Measurements from ENCODE around the gene ME3. TPM values are rescaled to one million over a fixed set of nuclear protein-coding genes. Genes with fewer than 3 reads are reported as not detected.

Gene ME3
- total RNA-seq, 1 experiment from 2014 or later = 33.8 TPM

- no peak for DNase-seq (ENCODE audit: low read depth)
Observed at GRCh38 chr11:86692746-86693145, 20.3 kb upstream of the ME3 start.

GRCh38 chr11:86692317-86692716 is 19.9 kb upstream of the ME3 start:
- no peak for DNase-seq (ENCODE audit: low read depth)

GRCh38 chr11:86688398-86689179 is 16.2 kb upstream of the ME3 start:
- DNase-seq (ENCODE audit: low read depth) = peak; percentile 74

- no peak for DNase-seq (ENCODE audit: low read depth)
Observed at GRCh38 chr11:86687185-86687778, 14.9 kb upstream of the ME3 start.

GRCh38 chr11:86686531-86686930 is 14.1 kb upstream of the ME3 start:
- DNase-seq (ENCODE audit: low read depth) = no peak

GRCh38 chr11:86681483-86681756 is 9.0 kb upstream of the ME3 start:
- no peak for DNase-seq (ENCODE audit: low read depth)

- no peak for DNase-seq (ENCODE audit: low read depth)
Observed at GRCh38 chr11:86680716-86681482, 8.5 kb upstream of the ME3 start.

GRCh38 chr11:86678823-86679222 is 6.4 kb upstream of the ME3 start:
- peak; percentile 79 for DNase-seq (ENCODE audit: low read depth)

GRCh38 chr11:86678296-86678695 is 5.9 kb upstream of the ME3 start:
- no peak for DNase-seq (ENCODE audit: low read depth)

- DNase-seq (ENCODE audit: low read depth) = peak; percentile 59
Observed at GRCh38 chr11:86676533-86677154, 4.2 kb upstream of the ME3 start.

GRCh38 chr11:86676010-86676409 is 3.6 kb upstream of the ME3 start:
- no peak for DNase-seq (ENCODE audit: low read depth)

- DNase-seq (ENCODE audit: low read depth) = no peak
Observed at GRCh38 chr11:86675017-86675416, 2.6 kb upstream of the ME3 start.

- no peak for DNase-seq (ENCODE audit: low read depth)
Observed at GRCh38 chr11:86673872-86674750, 1.7 kb upstream of the ME3 start.

GRCh38 chr11:86673055-86673843 is 833 bp upstream of the ME3 start:
- no peak for DNase-seq (ENCODE audit: low read depth)

GRCh38 chr11:86671531-86672006 is 847 bp downstream of the ME3 start:
- DNase-seq (ENCODE audit: low read depth) = peak; percentile 75

- peak; percentile 25 for DNase-seq (ENCODE audit: low read depth)
Observed at GRCh38 chr11:86670911-86671310, 1.5 kb downstream of the ME3 start.

- peak; percentile 76 for DNase-seq (ENCODE audit: low read depth)
Observed at GRCh38 chr11:86670181-86670580, 2.2 kb downstream of the ME3 start.

GRCh38 chr11:86669424-86669823 is 3.0 kb downstream of the ME3 start:
- peak; percentile 43 for DNase-seq (ENCODE audit: low read depth)

GRCh38 chr11:86668929-86669328 is 3.5 kb downstream of the ME3 start:
- no peak for DNase-seq (ENCODE audit: low read depth)

- no peak for DNase-seq (ENCODE audit: low read depth)
Observed at GRCh38 chr11:86666193-86666592, 6.2 kb downstream of the ME3 start.

- no peak for DNase-seq (ENCODE audit: low read depth)
Observed at GRCh38 chr11:86664930-86665329, 7.5 kb downstream of the ME3 start.
